Erythroblast (primary cell): ENCODE measurements around the gene NUDT21.

Experiments
- GATA1 ChIP-seq: IDR thresholded peaks from 2 replicates; pipeline ENCODE4 v1.6.1; 2011; ENCODE audit warnings: low read depth, mild to moderate bottlenecking, control low read depth, low read length, moderate library complexity
- POLR2A ChIP-seq: IDR thresholded peaks from 2 replicates; pipeline ENCODE4 v1.6.1; 2011; ENCODE audit warnings: mild to moderate bottlenecking, low read length

DNA sequence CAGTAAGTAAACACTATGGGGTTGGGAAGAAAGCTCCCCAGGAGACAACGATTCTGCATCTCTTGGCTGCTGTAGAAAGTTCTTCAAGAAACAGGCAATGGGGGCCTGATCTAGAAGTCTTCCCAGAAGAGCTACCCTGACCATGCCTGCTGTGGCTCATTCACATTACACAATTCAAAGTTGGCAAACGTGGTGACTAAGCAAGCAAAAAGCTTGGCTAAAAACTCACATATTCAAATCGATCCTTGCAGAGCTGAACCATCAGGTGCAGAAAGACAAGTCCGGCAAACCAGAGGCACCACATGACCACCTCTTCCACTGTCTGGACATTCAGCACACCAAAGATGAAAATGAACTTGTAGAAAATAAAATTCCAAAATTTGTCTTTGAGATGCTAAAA is 41.9 kb downstream of the NUDT21 start:
- TF ChIP-seq POLR2A (no peak), GATA1 (no peak)
